HEK293T (cell line): ENCODE measurements around the gene HLA-DOA.

Source experiments
- BHLHE40 ChIP-seq: fragments of 450-650 bp; IDR thresholded peaks from 2 replicates; pipeline ENCODE4 v1.6.1; 2016; ENCODE audit warnings: mild to moderate bottlenecking, moderate library complexity, borderline replicate concordance
- FOXK2 ChIP-seq: fragments of 450-650 bp; IDR thresholded peaks from 2 replicates; pipeline ENCODE4 v1.6.1; 2016; ENCODE audit warnings: mild to moderate bottlenecking
- L3MBTL2 ChIP-seq: fragments of 450-650 bp; conservative IDR thresholded peaks from 2 replicates; pipeline ENCODE4 v1.6.1; 2016; ENCODE audit warnings: mild to moderate bottlenecking
- SP1 ChIP-seq: fragments of 450-650 bp; IDR thresholded peaks from 2 replicates; pipeline ENCODE4 v1.6.1; 2017
- TF ChIP-seq, protein P1 (sequence below): fragments of 450-650 bp; IDR thresholded peaks from 2 replicates; pipeline ENCODE4 v1.6.1; 2016

DNA sequence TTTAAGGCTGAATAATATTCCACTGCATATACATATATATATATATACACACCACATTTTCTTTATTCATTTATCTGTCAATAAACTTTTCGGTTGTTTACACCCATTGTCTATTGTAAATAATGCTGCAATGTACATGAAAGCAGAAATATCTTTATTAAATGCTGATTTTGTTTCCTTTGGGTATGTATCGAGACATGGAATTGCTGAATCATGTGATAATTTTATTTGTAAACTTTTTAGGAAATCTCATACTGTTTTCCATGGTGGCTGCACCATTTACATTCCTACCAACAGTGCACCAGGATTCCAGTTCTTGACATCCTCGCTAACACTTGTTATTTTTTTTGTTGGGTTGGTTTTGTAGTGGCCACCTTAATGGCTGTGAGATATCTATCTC, 14.1 kb upstream of the HLA-DOA start:
- TF ChIP-seq L3MBTL2 = no peak
- no peak for TF ChIP-seq FOXK2
- no peak for TF ChIP-seq SP1
- no peak for TF ChIP-seq BHLHE40
- TF ChIP-seq, protein P1, sequence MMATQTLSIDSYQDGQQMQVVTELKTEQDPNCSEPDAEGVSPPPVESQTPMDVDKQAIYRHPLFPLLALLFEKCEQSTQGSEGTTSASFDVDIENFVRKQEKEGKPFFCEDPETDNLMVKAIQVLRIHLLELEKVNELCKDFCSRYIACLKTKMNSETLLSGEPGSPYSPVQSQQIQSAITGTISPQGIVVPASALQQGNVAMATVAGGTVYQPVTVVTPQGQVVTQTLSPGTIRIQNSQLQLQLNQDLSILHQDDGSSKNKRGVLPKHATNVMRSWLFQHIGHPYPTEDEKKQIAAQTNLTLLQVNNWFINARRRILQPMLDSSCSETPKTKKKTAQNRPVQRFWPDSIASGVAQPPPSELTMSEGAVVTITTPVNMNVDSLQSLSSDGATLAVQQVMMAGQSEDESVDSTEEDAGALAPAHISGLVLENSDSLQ = no peak
